Mucosa of rectum (tissue), 2 donors: ENCODE results near the gene P2RY8.
A peak's percentile ranks its signal among the peaks of the same experiment; 100 is the strongest.
"Not testable (repeated sequence)": the region's sequence is repeated elsewhere in the genome, so short reads cannot be mapped to it uniquely, and the experiment has no call there.

Experiments
- H3K27ac ChIP-seq, 2 donors: one replicate each; pipeline ENCODE4 v1.7.0; 2013; ENCODE audit warnings: inconsistent platforms in 2 of 2, low read depth in 2 of 2, low read length in 2 of 2
- H3K27me3 ChIP-seq, 2 donors: one replicate each; pipeline ENCODE4 v1.7.0; 2013; ENCODE audit warnings: low read length in 2 of 2; ENCODE audit not compliant: control insufficient read depth in 2 of 2, insufficient read depth in 2 of 2
- H3K36me3 ChIP-seq, 2 donors: one replicate each; pipeline ENCODE4 v1.7.0; 2013; ENCODE audit warnings: low read length in 2 of 2; ENCODE audit not compliant: control insufficient read depth in 2 of 2, insufficient read depth in 2 of 2
- H3K4me1 ChIP-seq, 2 donors: one replicate each; pipeline ENCODE4 v1.7.0; 2013; ENCODE audit warnings: low read length in 2 of 2, mild to moderate bottlenecking in 1 of 2; ENCODE audit not compliant: control insufficient read depth in 2 of 2, insufficient read depth in 2 of 2
- H3K4me3 ChIP-seq, 2 donors: one replicate each; pipeline ENCODE4 v1.7.0; 2013; ENCODE audit warnings: low read length in 2 of 2
- H3K9ac ChIP-seq, 2 donors: one replicate each; pipeline ENCODE4 v1.7.0; 2013; ENCODE audit warnings: low read length in 2 of 2, low read depth in 1 of 2, mild to moderate bottlenecking in 1 of 2
- H3K9me3 ChIP-seq, 2 donors: one replicate each; pipeline ENCODE4 v1.7.0; 2013; ENCODE audit warnings: low read length in 2 of 2; ENCODE audit not compliant: control insufficient read depth in 2 of 2
- donor health status: healthy.
- donor health status: Normal muscosa, but diverticular disease.

P2RY8 gene

GRCh38 chrX:1480082-1480785 is 56.8 kb downstream of the P2RY8 start:
- no peak overlapping the region for H3K4me3 ChIP-seq
- no peak overlapping the region for H3K9ac ChIP-seq
- no peak overlapping the region for H3K27ac ChIP-seq
- H3K4me1 ChIP-seq = no peaks in the 10 kb centered on the region
- no peaks in the 10 kb centered on the region for H3K36me3 ChIP-seq
- no peaks in the 10 kb centered on the region for H3K9me3 ChIP-seq
- no peaks in the 10 kb centered on the region for H3K27me3 ChIP-seq

- H3K4me1 ChIP-seq = no peaks in the 10 kb centered on the region
- no peak overlapping the region for H3K4me3 ChIP-seq
- no peak overlapping the region for H3K9ac ChIP-seq
- no peak overlapping the region for H3K27ac ChIP-seq
- no peaks in the 10 kb centered on the region for H3K9me3 ChIP-seq
- H3K36me3 ChIP-seq = no peaks in the 10 kb centered on the region
- no peaks in the 10 kb centered on the region for H3K27me3 ChIP-seq
These were observed 59.1 kb downstream of the P2RY8 start for GRCh38 chrX:1477801-1478458.

- no peaks in the 10 kb centered on the region for H3K36me3 ChIP-seq
- H3K4me1 ChIP-seq = no peaks in the 10 kb centered on the region
- no peak overlapping the region for H3K4me3 ChIP-seq
These were observed 59.8 kb downstream of the P2RY8 start for GRCh38 chrX:1477229-1477628.

GRCh38 chrX:1476682-1477081 is 60.3 kb downstream of the P2RY8 start:
- H3K27ac ChIP-seq = no peak overlapping the region
- no peaks in the 10 kb centered on the region for H3K27me3 ChIP-seq
- no peak overlapping the region for H3K4me3 ChIP-seq
- no peak overlapping the region for H3K9ac ChIP-seq
- H3K4me1 ChIP-seq = no peaks in the 10 kb centered on the region
- no peaks in the 10 kb centered on the region for H3K9me3 ChIP-seq
- H3K36me3 ChIP-seq = no peaks in the 10 kb centered on the region

More at GRCh38 chrX:1477229-1477628, 59.8 kb downstream of the P2RY8 start:
- H3K9ac ChIP-seq = no peak overlapping the region
- H3K27ac ChIP-seq = no peak overlapping the region
- H3K27me3 ChIP-seq = no peaks in the 10 kb centered on the region
- H3K9me3 ChIP-seq = no peaks in the 10 kb centered on the region

- Histone ChIP-seq H3K9me3 (no peaks in the 10 kb centered on the region), H3K36me3 (no peaks in the 10 kb centered on the region), H3K4me3 (no peak overlapping the region), H3K27ac (no peak overlapping the region), H3K27me3 (no peaks in the 10 kb centered on the region), H3K9ac (no peak overlapping the region), H3K4me1 (no peaks in the 10 kb centered on the region)
These were observed 61.1 kb downstream of the P2RY8 start for GRCh38 chrX:1475881-1476280.

GRCh38 chrX:1475481-1475880 is 61.5 kb downstream of the P2RY8 start:
- no peak overlapping the region for H3K27ac ChIP-seq
- H3K9ac ChIP-seq = no peak overlapping the region
- H3K36me3 ChIP-seq = no peaks in the 10 kb centered on the region
- H3K9me3 ChIP-seq = no peaks in the 10 kb centered on the region
- no peaks in the 10 kb centered on the region for H3K27me3 ChIP-seq
- H3K4me3 ChIP-seq = no peak overlapping the region
- no peaks in the 10 kb centered on the region for H3K4me1 ChIP-seq

- not testable (repeated sequence) for H3K36me3 ChIP-seq, H3K27ac ChIP-seq
These were observed 62.4 kb downstream of the P2RY8 start for GRCh38 chrX:1474593-1474992.

GRCh38 chrX:1472975-1473374 is 64.0 kb downstream of the P2RY8 start:
- H3K27me3 ChIP-seq = no peaks in the 10 kb centered on the region
- H3K36me3 ChIP-seq = no peaks in the 10 kb centered on the region
- H3K4me1 ChIP-seq = peaks cover 0 to 4% of the 10 kb centered on the region in 2 donors
- H3K9ac ChIP-seq = no peak overlapping the region
- H3K27ac ChIP-seq = no peak overlapping the region
- H3K4me3 ChIP-seq = no peak overlapping the region
- H3K9me3 ChIP-seq = no peaks in the 10 kb centered on the region

More at GRCh38 chrX:1474593-1474992, 62.4 kb downstream of the P2RY8 start:
- not testable (repeated sequence) for H3K27me3 ChIP-seq, H3K9me3 ChIP-seq, H3K4me1 ChIP-seq, H3K4me3 ChIP-seq, H3K9ac ChIP-seq

- Histone ChIP-seq H3K4me3 (no peak overlapping the region), H3K4me1 (peaks cover 2 to 4% of the 10 kb centered on the region in 2 donors), H3K9ac (peak overlapping the region in 1 of 2 donors; percentile 24), H3K27me3 (peaks cover 0 to 3% of the 10 kb centered on the region in 2 donors), H3K9me3 (no peaks in the 10 kb centered on the region), H3K36me3 (no peaks in the 10 kb centered on the region), H3K27ac (peak overlapping the region in 1 of 2 donors; percentile 52)
These were observed 68.7 kb downstream of the P2RY8 start for GRCh38 chrX:1468250-1468772.

GRCh38 chrX:1466971-1467561 is 69.9 kb downstream of the P2RY8 start:
- Histone ChIP-seq H3K9ac (no peak overlapping the region), H3K4me3 (peak overlapping the region in 1 of 2 donors; percentile 31), H3K4me1 (peaks cover 2 to 4% of the 10 kb centered on the region in 2 donors), H3K27ac (peak overlapping the region; percentile 42 to 57), H3K9me3 (no peaks in the 10 kb centered on the region), H3K27me3 (peaks cover 0 to 3% of the 10 kb centered on the region in 2 donors), H3K36me3 (no peaks in the 10 kb centered on the region)
